GM15510 (cell line): Measurements from ENCODE around the gene BRD3.
A peak's percentile ranks its signal among the peaks of the same experiment; 100 is the strongest.

ENCODE experiments used
- POLR2A ChIP-seq: IDR thresholded peaks from 3 replicates; pipeline ENCODE4 v1.6.1; 2011; ENCODE audit warnings: borderline replicate concordance; ENCODE audit not compliant: insufficient read length; ENCODE audit errors: extremely low read depth

Gene BRD3

GRCh38 chr9:133997584-133997983, 70.2 kb downstream of the BRD3 start:
- no peak for TF ChIP-seq POLR2A

GRCh38 chr9:133996531-133997520, 71.0 kb downstream of the BRD3 start:
- no peak for TF ChIP-seq POLR2A

- no peak for TF ChIP-seq POLR2A
These were observed 72.6 kb downstream of the BRD3 start for GRCh38 chr9:133995012-133995896.

- TF ChIP-seq POLR2A: no peak
These were observed 73.3 kb downstream of the BRD3 start for GRCh38 chr9:133994353-133995011.

GRCh38 chr9:133993635-133994253, 74.1 kb downstream of the BRD3 start:
- no peak for TF ChIP-seq POLR2A

GRCh38 chr9:133992780-133993634, 74.8 kb downstream of the BRD3 start:
- no peak for TF ChIP-seq POLR2A

GRCh38 chr9:133991964-133992779, 75.7 kb downstream of the BRD3 start, which contains the start of gene VAV2:
Gene VAV2 (minus strand): TSS chr9:133992324. CDS start chr9:133992278, 46 bp downstream.
- peak; percentile 63 for TF ChIP-seq POLR2A

GRCh38 chr9:133991214-133991921, 76.5 kb downstream of the BRD3 start:
- TF ChIP-seq POLR2A: peak; percentile 8

- no peak for TF ChIP-seq POLR2A
These were observed 77.2 kb downstream of the BRD3 start for GRCh38 chr9:133990366-133991213.

GRCh38 chr9:133989625-133990365, 78.0 kb downstream of the BRD3 start:
- no peak for TF ChIP-seq POLR2A
